ENCODE results near the gene UVRAG.

DNA sequence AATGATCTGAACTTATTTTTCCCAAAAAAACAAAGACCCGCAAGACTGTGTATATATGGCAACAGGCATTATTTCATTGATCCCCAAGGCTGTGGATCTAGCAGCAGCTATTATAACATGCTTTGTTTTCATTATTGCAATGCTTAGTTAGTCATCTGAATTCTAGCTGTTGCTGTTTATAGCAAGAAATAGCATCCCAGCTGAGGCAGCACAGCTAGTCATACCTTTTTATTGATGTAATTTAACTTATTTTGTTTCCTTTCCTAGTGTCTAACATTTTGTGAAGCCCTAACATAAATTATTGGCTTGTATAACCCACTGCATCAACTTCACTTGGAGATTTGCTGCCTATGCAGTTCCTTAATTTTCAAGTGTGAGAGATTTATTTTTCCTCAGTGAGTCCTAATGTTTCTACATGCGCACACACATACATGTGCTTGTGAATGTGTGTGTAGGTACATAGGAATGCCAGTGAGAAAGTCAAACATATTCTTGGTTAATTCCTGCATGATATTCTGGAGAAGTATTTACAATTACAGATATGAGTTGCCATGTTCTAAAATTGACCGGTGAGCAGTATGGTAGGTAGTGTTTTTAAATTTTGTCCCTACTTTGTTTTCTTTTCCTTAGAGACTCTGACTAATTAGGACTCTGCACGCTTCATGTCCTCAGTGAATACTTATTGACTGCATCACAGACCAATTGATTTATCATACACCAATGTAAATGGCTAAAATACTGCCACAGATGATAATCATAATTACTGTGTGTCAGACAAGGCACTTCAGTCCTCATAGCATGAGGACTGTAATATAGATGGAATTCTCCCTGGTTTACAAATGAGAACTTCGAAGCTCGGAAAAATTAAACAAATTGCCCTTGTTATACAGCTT lies 272.0 kb downstream of the UVRAG start:
- TF ChIP-seq POLR2AphosphoS5 (IDR thresholded peaks at IDR 0.05; ENCODE audit: borderline replicate concordance, low read depth, low read length): no peak
- no peak for TF ChIP-seq EZH2 (IDR thresholded peaks at IDR 0.05)
- TF ChIP-seq FOXP2 (optimal IDR thresholded peaks at IDR 0.05; ENCODE audit: control extremely low read depth, extremely low read length, insufficient read depth): no peak
